Subcutaneous adipose tissue (tissue), 4 donors: Measurements from ENCODE around the gene NECTIN1. TPM values are rescaled to one million over a fixed set of nuclear protein-coding genes. Genes with fewer than 3 reads are reported as not detected.

Experiments used
- CTCF ChIP-seq: fragments of 450-650 bp; IDR thresholded peaks from one replicate; pipeline ENCODE4 v1.5.1; 2016; ENCODE audit warnings: low read depth, mild to moderate bottlenecking, control low read depth, antibody characterized with exemption, moderate library complexity
- total RNA-seq, 4 donors: library from RNA; depleted of rRNA; stranded (reverse); fragments of >200 nt; gene quantifications; one replicate each; pipeline ENCODE4 v1.1.0, GENCODE V29; 2016

The NECTIN1 gene
- total RNA-seq, 4 donors from 2014 or later: 1.7 to 4.1 (median 2.5) TPM

- TF ChIP-seq CTCF: no peak
Observed at GRCh38 chr11:119772641-119773415, 43.8 kb upstream of the NECTIN1 start.

- no peak for TF ChIP-seq CTCF
Observed at GRCh38 chr11:119772076-119772475, 43.1 kb upstream of the NECTIN1 start.

GRCh38 chr11:119771172-119771770 lies 42.3 kb upstream of the NECTIN1 start:
- TF ChIP-seq CTCF: no peak

GRCh38 chr11:119765628-119766027 lies 36.6 kb upstream of the NECTIN1 start:
- TF ChIP-seq CTCF: no peak

GRCh38 chr11:119764108-119764868 lies 35.3 kb upstream of the NECTIN1 start:
- TF ChIP-seq CTCF: no peak

GRCh38 chr11:119763071-119763728 lies 34.2 kb upstream of the NECTIN1 start:
- TF ChIP-seq CTCF: no peak
